CD4-positive, alpha-beta T cell (primary cell): ENCODE results near the gene PCOLCE2. TPM values are rescaled to one million over a fixed set of nuclear protein-coding genes. Genes with fewer than 3 reads are reported as not detected.

ENCODE experiments used
- ATAC-seq: fragments of 200-7000 bp; cut with Tn5 transposase; one replicate; pipeline ENCODE4 v1.10.0; 2022; ENCODE audit warnings: mild to moderate bottlenecking; ENCODE audit not compliant: poor library complexity
- CTCF ChIA-PET: fragments of 350-600 bp; sonication (Branson Sonifier 250); formaldehyde crosslinking; loops from one replicate; lab custom pipeline; 2021; ENCODE audit warnings: antibody characterized with exemption, inconsistent platforms; lab: Charles Lee
- POLR2A ChIA-PET: fragments of 350-600 bp; sonication (Branson Sonifier 250); formaldehyde crosslinking; loops from one replicate; lab custom pipeline; 2021; ENCODE audit warnings: antibody characterized with exemption, inconsistent platforms; lab: Charles Lee
- DNase-seq, 14 experiments: peaks; one replicate each; pipeline ENCODE4 v3.0.0-alpha.2; 2013 to 2020; ENCODE audit warnings: mixed read lengths in 2 of 14
- H3K27ac ChIP-seq, 2 donors: one replicate each; pipeline versions ENCODE4 v1.5.1 to v1.7.0; 2013; ENCODE audit warnings: low read length in 2 of 2, low read depth in 1 of 2, mild to moderate bottlenecking in 1 of 2
- H3K27me3 ChIP-seq, 2 experiments: 1 replicate in 1 of 2; 2 replicates in 1 of 2; pipeline versions ENCODE4 v1.6.1 to v1.7.0; 2013; ENCODE audit warnings: low read length in 2 of 2, control low read depth in 1 of 2, mild to moderate bottlenecking in 1 of 2, moderate library complexity in 1 of 2; ENCODE audit not compliant: insufficient read depth in 2 of 2, control insufficient read depth in 1 of 2
- H3K36me3 ChIP-seq: one replicate; pipeline ENCODE4 v1.6.1; 2013; ENCODE audit warnings: low read length, control low read depth; ENCODE audit not compliant: insufficient read depth
- H3K4me1 ChIP-seq: one replicate; pipeline ENCODE4 v1.6.1; 2013; ENCODE audit warnings: low read length, control low read depth; ENCODE audit not compliant: insufficient read depth
- H3K4me3 ChIP-seq: one replicate; pipeline ENCODE4 v1.5.1; 2013; ENCODE audit warnings: mild to moderate bottlenecking, low read length, moderate library complexity
- H3K9me3 ChIP-seq, 2 experiments: 1 replicate in 1 of 2; 2 replicates in 1 of 2; pipeline versions ENCODE4 v1.6.1 to v1.7.0; 2013; ENCODE audit warnings: low read length in 2 of 2, mild to moderate bottlenecking in 2 of 2, control low read depth in 1 of 2, moderate library complexity in 1 of 2; ENCODE audit not compliant: control insufficient read depth in 1 of 2, insufficient read depth in 1 of 2
- H3K27ac Mint-ChIP-seq: one replicate; pipeline ENCODE4 v1.8.0; 2020; ENCODE audit warnings: mixed read lengths
- H3K27me3 Mint-ChIP-seq: one replicate; pipeline ENCODE4 v1.8.0; 2021; ENCODE audit warnings: mixed read lengths
- H3K36me3 Mint-ChIP-seq: one replicate; pipeline ENCODE4 v1.8.0; 2021; ENCODE audit warnings: low read depth, mixed read lengths
- H3K4me1 Mint-ChIP-seq: one replicate; pipeline ENCODE4 v1.8.0; 2021; ENCODE audit warnings: low read depth, mixed read lengths
- H3K4me3 Mint-ChIP-seq: one replicate; pipeline ENCODE4 v1.8.0; 2020; ENCODE audit warnings: mild to moderate bottlenecking, mixed read lengths
- H3K9me3 Mint-ChIP-seq: one replicate; pipeline ENCODE4 v1.8.0; 2020; ENCODE audit warnings: mixed read lengths
- intact Hi-C, 2 experiments: fragments of 100-400 bp; cut with DNase I in 1 of 2; cut with micrococcal nuclease in 1 of 2; formaldehyde crosslinking; loops; one replicate each; pipeline versions ENCODE4 v1.15.1 to v1.9.0; 2023 to 2025; cut with DNase I, micrococcal nuclease
- total RNA-seq, 174 experiments: library from RNA in 2 of 174; stranded (reverse) in 2 of 174; gene quantifications; one replicate each; pipeline ENCODE4 v1.2.3 and lab custom pipeline; 2021 to 2026
- TF ChIP-seq, protein P1 (sequence below): fragments of 200-600 bp; IDR thresholded peaks from one replicate; pipeline ENCODE4 v1.8.0; 2022; ENCODE audit warnings: antibody characterized with exemption, mild to moderate bottlenecking

Gene PCOLCE2
- total RNA-seq, 2 experiments from 2014 or later, result not detected

DNA sequence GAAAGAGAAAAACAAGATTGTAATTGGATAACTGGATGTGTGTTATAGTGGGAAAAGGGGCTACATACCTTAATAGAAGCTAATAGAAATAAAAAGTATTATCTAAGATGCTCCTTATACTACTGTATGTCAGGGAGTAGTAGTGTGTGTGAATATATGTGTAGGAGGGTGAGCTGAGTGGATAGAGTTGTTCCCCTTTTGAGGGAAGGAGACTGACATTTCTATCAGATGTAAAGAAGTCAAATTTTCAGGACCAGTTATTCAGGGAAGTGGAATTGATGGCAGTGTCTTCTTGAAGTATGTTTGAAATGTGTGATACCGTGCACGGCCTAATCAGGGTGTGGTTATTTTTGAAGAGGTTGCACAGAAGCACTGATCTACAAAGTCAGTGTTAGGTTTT, 49.1 kb downstream of the PCOLCE2 start:
- H3K9me3 ChIP-seq, result no peaks in the 10 kb centered on the region
- H3K27ac Mint-ChIP-seq, result no peak overlapping the region
- DNase-seq, result no peak
- no peak overlapping the region for H3K4me3 Mint-ChIP-seq
- no peak overlapping the region for H3K4me3 ChIP-seq
- intact Hi-C loops, result no loop called here
- no peaks in the 10 kb centered on the region for H3K36me3 Mint-ChIP-seq
- peaks cover 24% of the 10 kb centered on the region for H3K27me3 Mint-ChIP-seq
- no peak for ATAC-seq
- no peaks in the 10 kb centered on the region for H3K36me3 ChIP-seq
- H3K4me1 ChIP-seq, result no peaks in the 10 kb centered on the region
- CTCF ChIA-PET, result interaction anchor here (0.6 to 1.5 kb wide), 2 partner anchors 11 to 40 kb away, joined by 3 to 5 read pairs; no protein-coding TSS in a partner anchor
- POLR2A ChIA-PET, result no interaction called here
- no peaks in the 10 kb centered on the region for H3K4me1 Mint-ChIP-seq
- TF ChIP-seq, protein P1, sequence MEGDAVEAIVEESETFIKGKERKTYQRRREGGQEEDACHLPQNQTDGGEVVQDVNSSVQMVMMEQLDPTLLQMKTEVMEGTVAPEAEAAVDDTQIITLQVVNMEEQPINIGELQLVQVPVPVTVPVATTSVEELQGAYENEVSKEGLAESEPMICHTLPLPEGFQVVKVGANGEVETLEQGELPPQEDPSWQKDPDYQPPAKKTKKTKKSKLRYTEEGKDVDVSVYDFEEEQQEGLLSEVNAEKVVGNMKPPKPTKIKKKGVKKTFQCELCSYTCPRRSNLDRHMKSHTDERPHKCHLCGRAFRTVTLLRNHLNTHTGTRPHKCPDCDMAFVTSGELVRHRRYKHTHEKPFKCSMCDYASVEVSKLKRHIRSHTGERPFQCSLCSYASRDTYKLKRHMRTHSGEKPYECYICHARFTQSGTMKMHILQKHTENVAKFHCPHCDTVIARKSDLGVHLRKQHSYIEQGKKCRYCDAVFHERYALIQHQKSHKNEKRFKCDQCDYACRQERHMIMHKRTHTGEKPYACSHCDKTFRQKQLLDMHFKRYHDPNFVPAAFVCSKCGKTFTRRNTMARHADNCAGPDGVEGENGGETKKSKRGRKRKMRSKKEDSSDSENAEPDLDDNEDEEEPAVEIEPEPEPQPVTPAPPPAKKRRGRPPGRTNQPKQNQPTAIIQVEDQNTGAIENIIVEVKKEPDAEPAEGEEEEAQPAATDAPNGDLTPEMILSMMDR, result no peak
- no peaks in the 10 kb centered on the region for H3K9me3 Mint-ChIP-seq
- H3K27me3 ChIP-seq, result peaks cover 2 to 3% of the 10 kb centered on the region in 2 experiments
- no peak overlapping the region for H3K27ac ChIP-seq

DNA sequence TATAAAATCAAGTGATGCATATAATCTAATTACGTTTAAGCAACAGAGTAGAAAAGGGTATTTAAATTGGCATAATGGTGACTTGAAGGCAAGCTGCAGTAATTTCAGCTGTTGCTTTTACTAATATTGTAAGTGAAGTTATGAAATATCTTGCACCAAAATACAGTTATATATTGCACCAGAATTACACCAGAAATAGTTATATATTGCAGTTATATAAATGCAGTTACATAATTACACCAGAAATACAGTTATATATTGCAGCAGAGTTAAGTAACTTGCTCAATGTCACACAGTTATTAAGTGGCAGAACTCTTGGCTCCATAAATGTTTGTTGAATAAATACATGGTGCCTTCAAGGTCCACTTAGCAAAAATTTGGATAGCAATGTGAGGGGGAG, 51.4 kb downstream of the PCOLCE2 start:
- Histone ChIP-seq H3K9me3 (no peaks in the 10 kb centered on the region), H3K4me1 (no peaks in the 10 kb centered on the region), H3K27me3 (peaks cover 0 to 2% of the 10 kb centered on the region in 2 experiments), H3K36me3 (no peaks in the 10 kb centered on the region), H3K4me3 (no peak overlapping the region), H3K27ac (no peak overlapping the region)
- DNase-seq (no peak), ATAC-seq (no peak)
- no peaks in the 10 kb centered on the region for H3K9me3 Mint-ChIP-seq
- H3K27ac Mint-ChIP-seq, result no peak overlapping the region
- H3K27me3 Mint-ChIP-seq, result peaks cover 15% of the 10 kb centered on the region
- TF ChIP-seq, protein P1, result no peak
- ChIA-PET CTCF (no interaction called here), POLR2A (no interaction called here)
- intact Hi-C loops, result no loop called here
- no peaks in the 10 kb centered on the region for H3K36me3 Mint-ChIP-seq
- no peak overlapping the region for H3K4me3 Mint-ChIP-seq
- no peaks in the 10 kb centered on the region for H3K4me1 Mint-ChIP-seq

DNA sequence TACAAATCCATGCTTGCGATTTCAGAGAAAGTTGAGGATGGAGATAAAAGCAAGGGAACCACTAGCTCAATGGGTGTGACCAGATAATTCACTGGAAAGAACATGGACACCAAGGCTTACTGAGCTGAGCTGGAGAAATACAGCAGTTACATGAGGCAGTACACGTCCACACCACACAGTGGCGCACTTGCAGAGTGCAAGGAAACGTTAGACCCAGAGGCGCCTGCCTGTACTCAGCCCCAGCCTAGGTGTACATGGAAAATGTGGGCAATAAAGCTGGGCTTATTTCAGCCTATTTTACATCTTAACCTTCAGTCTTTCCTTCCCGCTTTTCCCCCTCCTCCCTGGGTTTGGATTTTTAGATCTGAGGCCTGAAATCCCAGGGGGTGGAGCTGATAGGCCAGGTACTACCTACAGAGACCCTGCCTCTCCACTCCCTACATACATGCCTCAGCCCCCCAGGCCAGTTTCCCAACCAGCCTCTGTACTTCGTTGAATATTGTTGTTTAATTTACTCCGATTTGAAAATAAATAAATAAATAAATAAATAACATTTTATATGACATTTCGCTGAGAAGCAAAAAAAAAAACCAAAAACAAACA, 60.1 kb downstream of the PCOLCE2 start:
- DNase-seq, result peak; percentile 14 to 67 (median 34)
- H3K27ac Mint-ChIP-seq, result no peak overlapping the region
- CTCF ChIA-PET, result interaction anchor here (0.5 to 1.6 kb wide), 2 partner anchors 10 to 179 kb away, joined by 3 to 5 read pairs; no protein-coding TSS in a partner anchor
- H3K9me3 Mint-ChIP-seq, result no peaks in the 10 kb centered on the region
- no peak overlapping the region for H3K4me3 Mint-ChIP-seq
- no peaks in the 10 kb centered on the region for H3K27me3 Mint-ChIP-seq
- H3K36me3 Mint-ChIP-seq, result no peaks in the 10 kb centered on the region
- no peaks in the 10 kb centered on the region for H3K4me1 Mint-ChIP-seq
- no peaks in the 10 kb centered on the region for H3K4me1 ChIP-seq
- H3K36me3 ChIP-seq, result no peaks in the 10 kb centered on the region
- intact Hi-C loops, result loop anchor here in 1 of 2 experiments (1.0 to 5.0 kb wide), 3 partner anchors 165 to 934 kb away; no protein-coding TSS in a partner anchor
- peak; percentile 82 for ATAC-seq
- no peak overlapping the region for H3K4me3 ChIP-seq
- H3K27me3 ChIP-seq, result no peaks in the 10 kb centered on the region
- POLR2A ChIA-PET, result no interaction called here
- H3K9me3 ChIP-seq, result no peaks in the 10 kb centered on the region
- TF ChIP-seq, protein P1, result peak; percentile 49
- H3K27ac ChIP-seq, result no peak overlapping the region
